ENCODE measurements around the gene STAB1. TPM values are rescaled to one million over a fixed set of nuclear protein-coding genes. Genes with fewer than 3 reads are reported as not detected.

Gene STAB1
- total and polyA plus RNA-seq, 3 donors from 2014 or later: 41.7 to 71.9 (median 58.6) TPM

DNA sequence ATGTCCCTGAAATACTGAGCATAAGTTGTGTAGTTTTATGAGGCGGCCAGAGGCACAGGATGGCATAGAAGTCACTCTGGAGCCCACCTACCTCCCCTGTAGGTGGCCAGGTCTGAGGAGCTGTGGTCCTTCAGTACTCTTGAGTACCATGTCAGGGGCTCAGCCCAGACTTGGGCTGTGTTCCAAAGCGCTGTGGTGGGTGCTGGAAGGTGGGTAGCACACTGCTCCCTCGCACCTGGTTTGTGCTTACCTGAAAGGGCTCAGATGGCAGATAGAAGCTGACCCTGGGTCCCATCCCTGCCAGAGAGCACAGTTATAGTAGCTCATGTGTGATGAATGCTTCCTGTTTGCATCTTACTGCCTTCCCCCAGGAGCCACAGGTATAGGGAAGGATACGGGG, 24.2 kb upstream of the STAB1 start:
- 85 to 100% methylated on average over 1 to 4 of the region's 4 CpGs for WGBS, 2 donors

DNA sequence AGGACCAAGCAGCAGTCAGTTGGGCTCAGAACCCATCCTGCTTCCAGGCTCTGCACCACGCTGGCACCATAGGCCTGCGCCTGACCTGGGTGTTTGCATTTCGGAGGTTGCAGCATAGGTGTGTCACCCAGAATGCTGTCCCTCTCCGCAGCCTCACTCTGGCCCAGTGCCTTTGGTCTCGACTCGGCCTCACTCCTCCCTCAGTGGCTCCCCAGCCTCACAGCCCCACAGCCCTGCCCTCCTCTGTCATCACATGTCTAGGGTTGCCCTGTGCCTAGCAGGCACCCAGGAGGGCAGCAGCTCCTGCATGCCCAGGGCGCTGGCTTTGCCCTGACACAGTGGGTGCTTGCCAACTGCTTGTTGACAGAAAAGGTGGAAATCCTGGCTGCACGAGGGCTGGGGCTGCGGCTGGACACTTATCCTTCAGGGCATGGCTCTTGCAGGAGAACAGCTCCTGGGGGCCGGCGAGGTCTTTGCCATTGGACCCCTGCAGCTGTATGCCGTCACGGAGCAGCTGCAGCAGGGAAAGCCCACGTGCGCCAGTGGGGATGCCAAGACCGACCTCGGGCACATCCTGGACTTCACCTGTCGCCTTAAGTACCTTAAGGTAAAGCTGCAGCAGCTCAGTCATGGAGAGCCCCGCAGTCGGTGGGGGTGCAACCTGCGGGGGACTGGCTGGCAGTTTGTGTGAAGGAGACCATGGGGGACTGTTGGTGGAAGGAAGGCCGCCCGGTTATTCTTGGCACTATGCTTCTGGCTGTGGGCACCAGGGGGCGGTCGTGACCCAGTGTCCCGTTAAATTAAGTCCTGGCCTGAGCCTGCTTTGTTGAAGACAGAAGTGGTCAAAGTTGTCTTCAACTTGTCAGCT, 23.5 kb upstream of the STAB1 start:
- Histone ChIP-seq H3K36me3 (ENCODE audit: low read depth, missing control alignments) (no peaks in the 10 kb centered on the region), H3K27me3 (no peaks in the 10 kb centered on the region), H3K4me3 (no peak overlapping the region), H3K27ac (peak overlapping the region; percentile 77 to 84), H3K4me1 (peaks cover 43% of the 10 kb centered on the region), H3K9me3 (no peaks in the 10 kb centered on the region)
- peak; percentile 80 for DNase-seq
- WGBS, 2 donors: 58 to 63% methylated on average over 5 to 26 of the region's 26 CpGs
- TF ChIP-seq, protein P1, sequence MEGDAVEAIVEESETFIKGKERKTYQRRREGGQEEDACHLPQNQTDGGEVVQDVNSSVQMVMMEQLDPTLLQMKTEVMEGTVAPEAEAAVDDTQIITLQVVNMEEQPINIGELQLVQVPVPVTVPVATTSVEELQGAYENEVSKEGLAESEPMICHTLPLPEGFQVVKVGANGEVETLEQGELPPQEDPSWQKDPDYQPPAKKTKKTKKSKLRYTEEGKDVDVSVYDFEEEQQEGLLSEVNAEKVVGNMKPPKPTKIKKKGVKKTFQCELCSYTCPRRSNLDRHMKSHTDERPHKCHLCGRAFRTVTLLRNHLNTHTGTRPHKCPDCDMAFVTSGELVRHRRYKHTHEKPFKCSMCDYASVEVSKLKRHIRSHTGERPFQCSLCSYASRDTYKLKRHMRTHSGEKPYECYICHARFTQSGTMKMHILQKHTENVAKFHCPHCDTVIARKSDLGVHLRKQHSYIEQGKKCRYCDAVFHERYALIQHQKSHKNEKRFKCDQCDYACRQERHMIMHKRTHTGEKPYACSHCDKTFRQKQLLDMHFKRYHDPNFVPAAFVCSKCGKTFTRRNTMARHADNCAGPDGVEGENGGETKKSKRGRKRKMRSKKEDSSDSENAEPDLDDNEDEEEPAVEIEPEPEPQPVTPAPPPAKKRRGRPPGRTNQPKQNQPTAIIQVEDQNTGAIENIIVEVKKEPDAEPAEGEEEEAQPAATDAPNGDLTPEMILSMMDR (IDR thresholded peaks at IDR 0.05): peak; percentile 39 to 61 (median 54)
- TF ChIP-seq POLR2A (IDR thresholded peaks at IDR 0.05): no peak
- intact Hi-C loops (cut with DNase I; ENCODE audit: low total_unique reads): no loop called here

More for the DNA sequence above, 24.2 kb upstream of the STAB1 start:
- H3K36me3 ChIP-seq (ENCODE audit: low read depth, missing control alignments): no peaks in the 10 kb centered on the region
- H3K4me3 ChIP-seq: no peak overlapping the region
- intact Hi-C loops (cut with DNase I; ENCODE audit: low total_unique reads): no loop called here
- H3K4me1 ChIP-seq: peaks cover 49% of the 10 kb centered on the region
- H3K9me3 ChIP-seq: no peaks in the 10 kb centered on the region
- DNase-seq: no peak
- peak overlapping the region; percentile 77 to 84 for H3K27ac ChIP-seq
- TF ChIP-seq, protein P1 (IDR thresholded peaks at IDR 0.05): no peak
- TF ChIP-seq POLR2A (IDR thresholded peaks at IDR 0.05): no peak
- H3K27me3 ChIP-seq: no peaks in the 10 kb centered on the region

DNA sequence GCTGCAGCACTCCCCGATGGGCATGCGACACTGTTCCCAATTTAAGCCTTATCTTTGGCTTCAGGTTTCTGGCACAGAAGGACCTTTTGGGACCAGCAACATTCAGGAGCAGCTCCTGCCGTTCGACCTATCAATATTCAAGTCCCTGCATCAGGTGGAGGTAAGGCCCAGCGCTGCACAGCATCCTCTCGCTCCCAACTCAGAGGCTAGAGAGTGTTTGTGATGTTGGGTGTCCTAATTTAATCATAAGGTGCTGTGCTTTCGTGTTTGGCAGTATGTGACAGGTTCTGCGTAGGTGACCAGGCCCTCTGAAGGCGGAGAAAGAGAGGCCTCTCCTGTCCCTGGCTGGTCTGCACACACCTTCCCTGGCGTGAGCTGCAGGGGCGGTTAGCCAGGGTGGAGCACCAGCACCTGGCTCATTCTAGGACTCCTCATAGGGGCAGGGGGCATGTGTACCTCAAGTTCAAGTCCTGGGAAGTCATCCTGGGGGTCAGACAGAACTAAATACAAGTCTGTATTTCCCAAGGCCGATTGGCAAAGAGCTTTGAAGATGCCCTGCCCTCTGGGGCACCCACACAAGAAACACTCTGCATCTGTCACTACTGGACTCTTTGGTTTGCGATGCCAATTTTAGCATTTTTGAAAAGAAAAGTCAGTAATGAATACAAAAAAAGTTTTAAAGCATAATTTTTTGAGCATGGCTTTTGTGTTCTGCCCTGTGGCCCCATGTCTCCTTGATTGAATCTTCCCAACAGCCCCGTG, 22.7 kb upstream of the STAB1 start:
- Histone ChIP-seq H3K9me3 (no peaks in the 10 kb centered on the region), H3K27me3 (no peaks in the 10 kb centered on the region), H3K4me3 (no peak overlapping the region), H3K27ac (peak overlapping the region in 1 of 2 donors; percentile 84), H3K36me3 (ENCODE audit: low read depth, missing control alignments) (no peaks in the 10 kb centered on the region), H3K4me1 (peaks cover 38% of the 10 kb centered on the region)
- WGBS, 2 donors: 66 to 69% methylated on average over 5 to 14 of the region's 14 CpGs
- intact Hi-C loops (cut with DNase I; ENCODE audit: low total_unique reads): no loop called here
- no peak for TF ChIP-seq POLR2A (IDR thresholded peaks at IDR 0.05)
- TF ChIP-seq, protein P1 (IDR thresholded peaks at IDR 0.05): no peak
- no peak for DNase-seq

DNA sequence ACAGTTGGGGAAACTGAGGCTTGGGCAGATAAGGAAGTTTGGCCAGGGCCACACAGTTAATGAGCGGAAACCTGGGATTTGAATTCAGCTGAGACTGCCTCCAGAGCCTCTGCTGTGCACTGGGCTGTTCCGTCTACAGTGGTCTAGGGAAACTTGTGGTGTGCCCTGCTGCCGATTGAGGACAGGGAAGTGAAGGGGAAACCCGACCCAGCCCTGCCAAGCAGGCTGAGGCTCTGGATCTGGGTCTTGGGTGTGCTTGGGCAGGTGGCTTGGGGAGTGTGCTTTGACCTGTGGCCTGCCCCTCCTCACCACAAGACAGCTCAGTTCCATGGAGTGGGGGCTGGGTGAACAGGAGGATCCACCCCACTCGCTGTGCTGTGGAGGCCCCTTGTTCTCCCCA, 22.1 kb upstream of the STAB1 start:
- no peak for DNase-seq
- H3K27ac ChIP-seq: peak overlapping the region; percentile 41 to 48

More for the DNA sequence above, 22.1 kb upstream of the STAB1 start:
- H3K27me3 ChIP-seq: no peaks in the 10 kb centered on the region
- no peak overlapping the region for H3K4me3 ChIP-seq
- no peaks in the 10 kb centered on the region for H3K36me3 ChIP-seq (ENCODE audit: low read depth, missing control alignments)
- intact Hi-C loops (cut with DNase I; ENCODE audit: low total_unique reads): no loop called here
- WGBS, 2 donors: 52 to 72% methylated on average over 5 of the region's 5 CpGs
- no peaks in the 10 kb centered on the region for H3K9me3 ChIP-seq
- peaks cover 32% of the 10 kb centered on the region for H3K4me1 ChIP-seq
- TF ChIP-seq POLR2A (IDR thresholded peaks at IDR 0.05): no peak
- TF ChIP-seq, protein P1 (IDR thresholded peaks at IDR 0.05): no peak

Data from testis (tissue), 3 donors.